Mucosa of descending colon (tissue), 3 donors: ENCODE data around the gene COLGALT1. TPM values are rescaled to one million over a fixed set of nuclear protein-coding genes. Genes with fewer than 3 reads are reported as not detected.
"Not testable (repeated sequence)": the region's sequence is repeated elsewhere in the genome, so short reads cannot be mapped to it uniquely, and the experiment has no call there.

ENCODE experiments used
- ATAC-seq: fragments of 200-7000 bp; cut with Tn5 transposase; one replicate; pipeline ENCODE4 v1.9.1; 2020; ENCODE audit warnings: mild to moderate bottlenecking, moderate library complexity
- DNase-seq, 3 donors: peaks; one replicate each; pipeline ENCODE4 v3.0.0-alpha.2; 2020
- H3K36me3 ChIP-seq: fragments of 200-600 bp; one replicate; pipeline ENCODE4 v1.8.0; 2021; ENCODE audit warnings: low read depth, mild to moderate bottlenecking
- H3K4me1 ChIP-seq: fragments of 200-600 bp; one replicate; pipeline ENCODE4 v1.8.0; 2021; ENCODE audit warnings: low read depth, mild to moderate bottlenecking
- H3K4me3 ChIP-seq: fragments of 200-600 bp; one replicate; pipeline ENCODE4 v1.8.0; 2021; ENCODE audit warnings: mild to moderate bottlenecking
- H3K9me3 ChIP-seq: fragments of 200-600 bp; one replicate; pipeline ENCODE4 v1.8.0; 2021; ENCODE audit warnings: mild to moderate bottlenecking
- CTCF ChIP-seq: fragments of 200-600 bp; IDR thresholded peaks from one replicate; pipeline ENCODE4 v1.8.0; 2022; ENCODE audit warnings: antibody characterized with exemption, mild to moderate bottlenecking
- intact Hi-C, 2 donors: fragments of 100-400 bp; cut with DNase I in 1 of 2; cut with micrococcal nuclease in 1 of 2; formaldehyde crosslinking; loops; one replicate each; pipeline versions ENCODE4 v1.11.0 to v1.11.1; 2022; cut with DNase I, micrococcal nuclease
- total RNA-seq, 3 donors: library from RNA; stranded (reverse); fragmentation: NEBNext Ultra II Directional in 2 of 3; extraction: Animal tissue kit (Norgen Biotek cat#: 25700) in 2 of 3; gene quantifications; one replicate each; pipeline versions ENCODE4 v1.2.1 to v1.2.4, GENCODE V29; 2021 to 2023
- donor health status: DM: no; HTN: no; CAD: no; lungs with moderate emphysema.
- donor health status: DM: no; HTN: no; CAD: no.
- donor health status: DM: no; HTN: yes; CAD: no.

The COLGALT1 gene
- total RNA-seq, 3 donors from 2014 or later = 50.1 to 71.0 (median 50.8) TPM

- peaks cover 14% of the 10 kb centered on the region for H3K4me1 ChIP-seq
- intact Hi-C loops = no loop called here
- no peak for ATAC-seq
- peaks cover 4% of the 10 kb centered on the region for H3K9me3 ChIP-seq
- peaks cover 3% of the 10 kb centered on the region for H3K36me3 ChIP-seq
- DNase-seq = no peak
- H3K4me3 ChIP-seq = peak overlapping the region; percentile 71
- TF ChIP-seq CTCF = no peak
Measured at GRCh38 chr19:17512574-17512939, 42.9 kb upstream of the COLGALT1 start.

- peaks cover 8% of the 10 kb centered on the region for H3K4me1 ChIP-seq
- peaks cover 13% of the 10 kb centered on the region for H3K9me3 ChIP-seq
- peaks cover 3% of the 10 kb centered on the region for H3K36me3 ChIP-seq
- no peak overlapping the region for H3K4me3 ChIP-seq
- ATAC-seq (no peak), DNase-seq (no peak)
- no peak for TF ChIP-seq CTCF
- intact Hi-C loops = no loop called here
Measured at GRCh38 chr19:17515408-17516149, 39.9 kb upstream of the COLGALT1 start.

GRCh38 chr19:17517898-17518297, 37.6 kb upstream of the COLGALT1 start:
- peaks cover 3% of the 10 kb centered on the region for H3K36me3 ChIP-seq
- peaks cover 13% of the 10 kb centered on the region for H3K9me3 ChIP-seq
- ATAC-seq (no peak), DNase-seq (no peak)
- intact Hi-C loops = no loop called here
- peaks cover 4% of the 10 kb centered on the region for H3K4me1 ChIP-seq
- no peak for TF ChIP-seq CTCF
- H3K4me3 ChIP-seq = no peak overlapping the region

GRCh38 chr19:17518654-17519053, 36.8 kb upstream of the COLGALT1 start:
- H3K36me3 ChIP-seq, H3K4me3 ChIP-seq, DNase-seq, H3K4me1 ChIP-seq, intact Hi-C loops, ATAC-seq: not testable (repeated sequence)
- H3K9me3 ChIP-seq = peaks cover 13% of the 10 kb centered on the region

- Histone ChIP-seq H3K9me3 (peaks cover 13% of the 10 kb centered on the region), H3K4me3 (no peak overlapping the region), H3K4me1 (no peaks in the 10 kb centered on the region), H3K36me3 (peaks cover 3% of the 10 kb centered on the region)
- no peak for ATAC-seq
- no peak for TF ChIP-seq CTCF
- intact Hi-C loops = no loop called here
- DNase-seq = no peak
Measured at GRCh38 chr19:17519967-17520366, 35.5 kb upstream of the COLGALT1 start.

- peaks cover 3% of the 10 kb centered on the region for H3K36me3 ChIP-seq
- H3K9me3 ChIP-seq = peaks cover 13% of the 10 kb centered on the region
- H3K4me1 ChIP-seq = no peaks in the 10 kb centered on the region
- H3K4me3 ChIP-seq = no peak overlapping the region
- DNase-seq (no peak), ATAC-seq (no peak)
- no peak for TF ChIP-seq CTCF
- intact Hi-C loops = no loop called here
Measured at GRCh38 chr19:17520865-17521264, 34.6 kb upstream of the COLGALT1 start.
